A549 (cell line): Measurements from ENCODE around the gene MLLT3. TPM values are rescaled to one million over a fixed set of nuclear protein-coding genes. Genes with fewer than 3 reads are reported as not detected.

Experiments
- ATAC-seq, 2 experiments: fragments of 200-7000 bp in 1 of 2; fragments of >200 bp in 1 of 2; cut with Nextera tagmentation in 1 of 2; cut with Tn5 transposase in 1 of 2; 3 replicates each; pipeline versions ENCODE4 v1.8.0 to v1.9.1; 2018 to 2020; ENCODE audit warnings: mild to moderate bottlenecking in 1 of 2, moderate library complexity in 1 of 2
- CTCF ChIA-PET: fragments of 300-600 bp; sonication (Branson Sonifier 250); formaldehyde crosslinking; extraction: SDS; loops from one replicate; lab custom pipeline; 2021; ENCODE audit warnings: antibody characterized with exemption, inconsistent platforms; lab: Yijun Ruan, JAX
- POLR2A ChIA-PET: fragments of 350-600 bp; formaldehyde crosslinking; extraction: SDS; loops from one replicate; lab custom pipeline; 2021; ENCODE audit warnings: antibody characterized with exemption, inconsistent platforms; lab: Yijun Ruan, JAX
- DNase-seq, 2 experiments: peaks; one replicate each; pipeline versions ENCODE4 v3.0.0 to v3.0.0-alpha.2; 2011 to 2016; ENCODE audit warnings: low read depth in 1 of 2, low spot score in 1 of 2
- FAIRE-seq: peaks from 2 replicates; lab custom pipeline; 2011; peaks lifted over from hg19 to GRCh38; lab: Jason Lieb, UNC
- H3K27ac ChIP-seq, 2 experiments: fragments of >200 bp; sonication (Bioruptor Twin); formaldehyde crosslinking; 3 replicates each; pipeline ENCODE4 v1.5.1; 2016 to 2017
- H3K4me1 ChIP-seq: fragments of >200 bp; sonication (Bioruptor Twin); formaldehyde crosslinking; 3 replicates; pipeline ENCODE4 v1.6.1; 2016
- H3K4me2 ChIP-seq: fragments of >200 bp; sonication (Bioruptor Twin); formaldehyde crosslinking; 3 replicates; pipeline ENCODE4 v1.6.1; 2016
- H3K4me3 ChIP-seq: fragments of >200 bp; sonication (Bioruptor Twin); formaldehyde crosslinking; 3 replicates; pipeline ENCODE4 v1.5.1; 2016
- H3K9me3 ChIP-seq: fragments of >200 bp; sonication (Bioruptor Twin); formaldehyde crosslinking; 3 replicates; pipeline ENCODE4 v1.6.1; 2016
- BCL3 ChIP-seq: fragments of >200 bp; sonication (Bioruptor Twin); formaldehyde crosslinking; IDR thresholded peaks from 3 replicates; pipeline ENCODE4 v1.6.1; 2016
- CBX8 ChIP-seq: fragments of 200-600 bp; sonication (generic); IDR thresholded peaks from 2 replicates; pipeline ENCODE4 v1.6.1; 2016
- E2F6 ChIP-seq: IDR thresholded peaks from 2 replicates; pipeline ENCODE4 v1.6.1; 2012; ENCODE audit warnings: low read depth, borderline replicate concordance
- EHF ChIP-seq: fragments of 250-450 bp; sonication (Bioruptor Pico); IDR thresholded peaks from 2 replicates; pipeline ENCODE4 v1.5.0; 2020; ENCODE audit warnings: mild to moderate bottlenecking
- ELK1 ChIP-seq: fragments of 150-350 bp; IDR thresholded peaks from 2 replicates; pipeline ENCODE4 v1.6.1; 2014; ENCODE audit warnings: low read depth, mild to moderate bottlenecking, low read length
- ESRRA ChIP-seq: fragments of 150-350 bp; IDR thresholded peaks from 2 replicates; pipeline ENCODE4 v1.6.1; 2014; ENCODE audit warnings: mild to moderate bottlenecking, low read length, borderline replicate concordance
- FOSB ChIP-seq: fragments of 250-450 bp; sonication (Bioruptor Pico); IDR thresholded peaks from 2 replicates; pipeline ENCODE4 v1.5.0; 2020; ENCODE audit warnings: mild to moderate bottlenecking, moderate library complexity
- FOSL2 ChIP-seq, 2 experiments: fragments of 450-650 bp in 1 of 2; fragments of >200 bp in 1 of 2; sonication (Bioruptor Twin) in 1 of 2; formaldehyde crosslinking; IDR thresholded peaks; 2 replicates each; pipeline versions ENCODE4 v1.5.0 to v1.6.1; 2016 to 2020; ENCODE audit warnings: mild to moderate bottlenecking in 1 of 2, moderate library complexity in 1 of 2
- GATA3 ChIP-seq: IDR thresholded peaks from 2 replicates; pipeline ENCODE4 v1.6.1; 2012; ENCODE audit warnings: borderline replicate concordance
- HDAC2 ChIP-seq: fragments of 200-600 bp; sonication (generic); IDR thresholded peaks from 2 replicates; pipeline ENCODE4 v1.6.1; 2016
- HOXA7 ChIP-seq: fragments of 250-450 bp; sonication (Bioruptor Pico); IDR thresholded peaks from 2 replicates; pipeline ENCODE4 v1.5.0; 2020; ENCODE audit warnings: mild to moderate bottlenecking, moderate library complexity
- HOXB13 ChIP-seq: fragments of 250-450 bp; sonication (Bioruptor Pico); IDR thresholded peaks from 2 replicates; pipeline ENCODE4 v1.5.0; 2020; ENCODE audit warnings: low read depth, mild to moderate bottlenecking, moderate library complexity
- JUN ChIP-seq, 2 experiments: fragments of >200 bp; sonication (Bioruptor Twin); formaldehyde crosslinking; IDR thresholded peaks; 2 replicates in 1 of 2; 3 replicates in 1 of 2; pipeline ENCODE4 v1.6.1; 2016 to 2017
- KDM1A ChIP-seq: fragments of 200-600 bp; sonication (generic); IDR thresholded peaks from 2 replicates; pipeline ENCODE4 v1.6.1; 2016; ENCODE audit warnings: low read depth, mild to moderate bottlenecking
- MAX ChIP-seq: IDR thresholded peaks from 2 replicates; pipeline ENCODE4 v1.6.1; 2012
- MAZ ChIP-seq: fragments of 150-350 bp; IDR thresholded peaks from 2 replicates; pipeline ENCODE4 v1.6.1; 2014; ENCODE audit warnings: antibody characterized with exemption, low read depth, low read length, borderline replicate concordance
- NPAS2 ChIP-seq: fragments of 250-450 bp; sonication (Bioruptor Pico); IDR thresholded peaks from 2 replicates; pipeline ENCODE4 v1.8.0; 2022; ENCODE audit warnings: mild to moderate bottlenecking, moderate library complexity, borderline replicate concordance
- POLR2A ChIP-seq: IDR thresholded peaks from 2 replicates; pipeline ENCODE4 v1.6.1; 2012; ENCODE audit warnings: mild to moderate bottlenecking, low read length
- RCOR1 ChIP-seq: fragments of 150-350 bp; IDR thresholded peaks from 2 replicates; pipeline ENCODE4 v1.6.1; 2014; ENCODE audit warnings: antibody characterized with exemption, low read length, low read depth
- REST ChIP-seq: fragments of 200-600 bp; sonication (generic); IDR thresholded peaks from 2 replicates; pipeline ENCODE4 v1.6.1; 2016; ENCODE audit warnings: antibody characterized with exemption, mild to moderate bottlenecking, moderate library complexity
- RFX5 ChIP-seq: fragments of 450-650 bp; IDR thresholded peaks from 2 replicates; pipeline ENCODE4 v1.7.1; 2014; ENCODE audit warnings: antibody characterized with exemption, mild to moderate bottlenecking, moderate library complexity
- TFCP2L1 ChIP-seq: fragments of 250-450 bp; sonication (Bioruptor Pico); IDR thresholded peaks from 2 replicates; pipeline ENCODE4 v1.5.0; 2021; ENCODE audit warnings: mild to moderate bottlenecking
- ZNF302 ChIP-seq: fragments of 250-450 bp; sonication (Bioruptor Pico); IDR thresholded peaks from 2 replicates; pipeline ENCODE4 v1.9.0; 2021; ENCODE audit warnings: inconsistent platforms, mild to moderate bottlenecking, moderate library complexity
- ZSCAN20 ChIP-seq: fragments of 250-450 bp; sonication (Bioruptor Pico); IDR thresholded peaks from 2 replicates; pipeline ENCODE4 v1.8.0; 2022; ENCODE audit warnings: mild to moderate bottlenecking, moderate library complexity
- WGBS: methylation state at CpG from one replicate; pipeline ENCODE4 v1.1.6; 2017; ENCODE audit errors: missing lambda C conversion rate; 5-methylcytosine and 5-hydroxymethylcytosine counted together
- polyA plus RNA-seq, 4 experiments: library from polyadenylated mRNA; depleted of rRNA in 3 of 4; stranded (reverse); fragments of >200 nt; fragmentation: RNase III in 1 of 4; extraction: RNeasy Plus Mini Kit Qiagen cat#74134 plus additional on column Dnase treatment in 1 of 4; gene quantifications; 2 replicates in 3 of 4; 3 replicates in 1 of 4; pipeline ENCODE4 v1.2.3, GENCODE V29; 2011 to 2017

Gene MLLT3
- polyA plus RNA-seq, 2 of the 4 experiments (the other 2 are of a cell fraction), result 14.3 to 47.6 TPM

GRCh38 chr9:20376731-20377375 is 245.4 kb downstream of the MLLT3 start:
- ATAC-seq, result no peak
- no peak overlapping the region for H3K4me2 ChIP-seq

GRCh38 chr9:20376042-20376441 is 246.3 kb downstream of the MLLT3 start:
- Histone ChIP-seq H3K4me3 (no peak overlapping the region), H3K27ac (no peak overlapping the region), H3K4me2 (no peak overlapping the region), H3K4me1 (peaks cover 17% of the 10 kb centered on the region), H3K9me3 (no peaks in the 10 kb centered on the region)
- no peak for DNase-seq
- CTCF ChIA-PET, result interaction anchor here (0.6 to 0.9 kb wide), 2 partner anchors 564 to 1011 kb away, joined by 3 read pairs; no protein-coding TSS in a partner anchor
- WGBS, result 87% methylated on average over 4 of the region's 4 CpGs
- TF ChIP-seq HOXB13, result no peak
- no peak for TF ChIP-seq FOSB (CRISPR knock-in tag)
- no peak for TF ChIP-seq FOSL2 (IDR thresholded peaks at IDR 0.05)
- no peak for TF ChIP-seq FOSL2 (CRISPR knock-in tag; IDR thresholded peaks at IDR 0.05)
- TF ChIP-seq HOXA7 (CRISPR knock-in tag), result no peak
- no peak for TF ChIP-seq GATA3
- no peak for TF ChIP-seq ZSCAN20 (CRISPR knock-in tag)
- TF ChIP-seq HDAC2, result no peak
- no peak for TF ChIP-seq JUN (IDR thresholded peaks at IDR 0.05)
- TF ChIP-seq ESRRA, result no peak
- TF ChIP-seq REST, result no peak
- TF ChIP-seq BCL3, result no peak
- TF ChIP-seq RFX5, result no peak
- TF ChIP-seq RCOR1, result no peak
- TF ChIP-seq MAX, result no peak
- TF ChIP-seq, all 56 proteins: peak for 0
- FAIRE-seq, result no peak
- POLR2A ChIA-PET, result no interaction called here
- ATAC-seq, result no peak

More at GRCh38 chr9:20376731-20377375, 245.4 kb downstream of the MLLT3 start:
- no peaks in the 10 kb centered on the region for H3K9me3 ChIP-seq
- TF ChIP-seq NPAS2 (no peak), BCL3 (no peak)
- no peak overlapping the region for H3K27ac ChIP-seq
- H3K4me1 ChIP-seq, result peaks cover 17% of the 10 kb centered on the region
- CTCF ChIA-PET, result interaction anchor here (0.9 kb wide), 1 partner anchor 564 kb away, joined by 3 read pairs; no protein-coding TSS in a partner anchor
- 95% methylated on average over 4 of the region's 4 CpGs for WGBS
- FAIRE-seq (no peak), DNase-seq (no peak)
- POLR2A ChIA-PET, result no interaction called here
- H3K4me3 ChIP-seq, result no peak overlapping the region

- FAIRE-seq (no peak), ATAC-seq (no peak), DNase-seq (no peak)
- Histone ChIP-seq H3K9me3 (no peaks in the 10 kb centered on the region), H3K27ac (no peak overlapping the region), H3K4me2 (no peak overlapping the region), H3K4me3 (no peak overlapping the region), H3K4me1 (no peaks in the 10 kb centered on the region)
- ChIA-PET POLR2A (no interaction called here), CTCF (no interaction called here)
- WGBS, result 92% methylated on average over 1 of the region's 1 CpG
- TF ChIP-seq KDM1A (no peak), ZNF302 (no peak), CBX8 (no peak), POLR2A (no peak), E2F6 (no peak), BCL3 (no peak), EHF (CRISPR knock-in tag) (no peak), ELK1 (no peak), MAZ (no peak), HOXA7 (CRISPR knock-in tag) (no peak), TFCP2L1 (no peak)
These were observed 249.0 kb downstream of the MLLT3 start for GRCh38 chr9:20373263-20373662.
